Bronchial epithelial cell (primary cell): ENCODE measurements around the gene SCYGR3. TPM values are rescaled to one million over a fixed set of nuclear protein-coding genes. Genes with fewer than 3 reads are reported as not detected.

Experiments
- DNase-seq: peaks from one replicate; pipeline ENCODE4 v3.0.0-alpha.2; 2010; ENCODE audit warnings: low read depth
- FAIRE-seq: peaks from 2 replicates; lab custom pipeline; 2011; peaks lifted over from hg19 to GRCh38; lab: Jason Lieb, UNC
- H3K27me3 ChIP-seq: 2 replicates; pipeline ENCODE4 v1.5.1; 2011; ENCODE audit warnings: low read length; ENCODE audit not compliant: control insufficient read depth, insufficient read depth
- H3K36me3 ChIP-seq: 2 replicates; pipeline ENCODE4 v1.5.1; 2011; ENCODE audit warnings: low read length; ENCODE audit not compliant: control insufficient read depth, insufficient read depth
- H3K4me3 ChIP-seq: 2 replicates; pipeline ENCODE4 v1.5.1; 2011; ENCODE audit warnings: mild to moderate bottlenecking, low read depth, low read length, control low read depth
- CTCF ChIP-seq: IDR thresholded peaks from 2 replicates; pipeline ENCODE4 v1.5.1; 2011; ENCODE audit warnings: mild to moderate bottlenecking, moderate library complexity, low read length, control low read depth, inconsistent platforms; ENCODE audit not compliant: insufficient read depth, severe bottlenecking
- total RNA-seq: library from RNA; depleted of rRNA; stranded (reverse); fragments of >200 nt; gene quantifications from 2 replicates; pipeline ENCODE4 v1.2.1, GENCODE V29; 2014

The SCYGR3 gene
- total RNA-seq, 1 donor from 2014 or later, result not detected

- no peak for TF ChIP-seq CTCF
- H3K36me3 ChIP-seq, result no peaks in the 10 kb centered on the region
- FAIRE-seq, result no peak
- peaks cover 1% of the 10 kb centered on the region for H3K27me3 ChIP-seq
- H3K4me3 ChIP-seq, result no peak overlapping the region
- DNase-seq, result no peak
Observed at GRCh38 chr2:227614246-227614645, 394 bp downstream of the SCYGR3 start.

- DNase-seq, result peak; percentile 10
Observed at GRCh38 chr2:227613272-227613660, 1.4 kb downstream of the SCYGR3 start.

GRCh38 chr2:227612546-227613271 is 1.9 kb downstream of the SCYGR3 start:
- DNase-seq (no peak), FAIRE-seq (no peak)
- H3K36me3 ChIP-seq, result no peaks in the 10 kb centered on the region
- no peak overlapping the region for H3K4me3 ChIP-seq
- no peak for TF ChIP-seq CTCF
- no peaks in the 10 kb centered on the region for H3K27me3 ChIP-seq

More at GRCh38 chr2:227613272-227613660, 1.4 kb downstream of the SCYGR3 start:
- TF ChIP-seq CTCF, result no peak
- Histone ChIP-seq H3K27me3 (peaks cover 1% of the 10 kb centered on the region), H3K4me3 (no peak overlapping the region), H3K36me3 (no peaks in the 10 kb centered on the region)
- no peak for FAIRE-seq

- TF ChIP-seq CTCF, result no peak
- Histone ChIP-seq H3K36me3 (no peaks in the 10 kb centered on the region), H3K27me3 (no peaks in the 10 kb centered on the region), H3K4me3 (no peak overlapping the region)
- DNase-seq (no peak), FAIRE-seq (no peak)
Observed at GRCh38 chr2:227610123-227610522, 4.5 kb downstream of the SCYGR3 start.

GRCh38 chr2:227608561-227609338 is 5.9 kb downstream of the SCYGR3 start:
- no peaks in the 10 kb centered on the region for H3K36me3 ChIP-seq
- no peak for DNase-seq
- no peak overlapping the region for H3K4me3 ChIP-seq
- no peak for FAIRE-seq
- TF ChIP-seq CTCF, result no peak
- no peaks in the 10 kb centered on the region for H3K27me3 ChIP-seq
